Natural killer cell (primary cell): ENCODE results near the gene BRD7. TPM values are rescaled to one million over a fixed set of nuclear protein-coding genes. Genes with fewer than 3 reads are reported as not detected.

Experiments
- ATAC-seq, 3 donors: fragments of 150-1000 bp in 2 of 3; fragments of 200-7000 bp in 1 of 3; cut with Tn5 transposase; 1 replicate in 1 of 3; 2 replicates in 2 of 3; pipeline ENCODE4 v1.10.0; 2021; ENCODE audit warnings: mild to moderate bottlenecking in 2 of 3, moderate library complexity in 2 of 3
- DNase-seq, 2 donors: peaks; one replicate each; pipeline versions ENCODE4 v3.0.0 to v3.0.0-alpha.2; 2013 to 2021; ENCODE audit warnings: mixed read lengths in 1 of 2
- H3K27ac ChIP-seq: one replicate; pipeline ENCODE4 v1.5.1; 2013; ENCODE audit warnings: mild to moderate bottlenecking, low read length
- H3K27me3 ChIP-seq: one replicate; pipeline ENCODE4 v1.6.1; 2013; ENCODE audit warnings: low read length; ENCODE audit not compliant: control insufficient read depth, insufficient read depth
- H3K36me3 ChIP-seq: one replicate; pipeline ENCODE4 v1.6.1; 2013; ENCODE audit warnings: low read length; ENCODE audit not compliant: control insufficient read depth, insufficient read depth
- H3K4me1 ChIP-seq: one replicate; pipeline ENCODE4 v1.6.1; 2013; ENCODE audit warnings: low read length; ENCODE audit not compliant: control insufficient read depth, insufficient read depth
- H3K4me3 ChIP-seq: one replicate; pipeline ENCODE4 v1.5.1; 2013; ENCODE audit warnings: low read length
- H3K9me3 ChIP-seq: one replicate; pipeline ENCODE4 v1.6.1; 2013; ENCODE audit warnings: low read length; ENCODE audit not compliant: control insufficient read depth, insufficient read depth
- H3K27ac Mint-ChIP-seq, 2 donors: one replicate each; pipeline ENCODE4 v1.8.0; 2022; ENCODE audit warnings: mild to moderate bottlenecking in 2 of 2, mixed read lengths in 2 of 2, moderate library complexity in 1 of 2
- H3K27me3 Mint-ChIP-seq, 2 donors: one replicate each; pipeline ENCODE4 v1.8.0; 2022; ENCODE audit warnings: low read depth in 2 of 2, mixed read lengths in 2 of 2
- H3K36me3 Mint-ChIP-seq: one replicate; pipeline ENCODE4 v1.8.0; 2022; ENCODE audit warnings: mixed read lengths
- H3K4me1 Mint-ChIP-seq, 2 donors: one replicate each; pipeline ENCODE4 v1.8.0; 2022; ENCODE audit warnings: mixed read lengths in 2 of 2
- H3K4me3 Mint-ChIP-seq: one replicate; pipeline ENCODE4 v1.8.0; 2022; ENCODE audit warnings: mild to moderate bottlenecking, moderate library complexity, mixed read lengths
- H3K9me3 Mint-ChIP-seq, 2 donors: one replicate each; pipeline ENCODE4 v1.8.0; 2022; ENCODE audit warnings: mixed read lengths in 2 of 2
- WGBS: methylation state at CpG from one replicate; pipeline ENCODE4 v1.1.7; 2013; ENCODE audit warnings: missing lambda C conversion rate; ENCODE audit not compliant: insufficient coverage; 5-methylcytosine and 5-hydroxymethylcytosine counted together
- intact Hi-C: fragments of 100-400 bp; cut with micrococcal nuclease; formaldehyde crosslinking; loops from one replicate; pipeline ENCODE4 v1.14.2; 2022
- total RNA-seq, 4 donors: library from RNA; stranded (reverse); fragments of 120-200 nt in 1 of 4; gene quantifications; one replicate each; pipeline versions ENCODE4 v1.2.3 to v1.2.4, GENCODE V29; 2013 to 2022
- TF ChIP-seq, protein P1 (sequence below): fragments of 200-600 bp; IDR thresholded peaks from one replicate; pipeline ENCODE4 v1.8.0; 2022; ENCODE audit warnings: antibody characterized with exemption

Gene BRD7
- total RNA-seq, 3 donors from 2014 or later (not counting 1 experiment from before 2014, with no cell fraction given) = 89.2 to 118 (median 94.9) TPM

DNA sequence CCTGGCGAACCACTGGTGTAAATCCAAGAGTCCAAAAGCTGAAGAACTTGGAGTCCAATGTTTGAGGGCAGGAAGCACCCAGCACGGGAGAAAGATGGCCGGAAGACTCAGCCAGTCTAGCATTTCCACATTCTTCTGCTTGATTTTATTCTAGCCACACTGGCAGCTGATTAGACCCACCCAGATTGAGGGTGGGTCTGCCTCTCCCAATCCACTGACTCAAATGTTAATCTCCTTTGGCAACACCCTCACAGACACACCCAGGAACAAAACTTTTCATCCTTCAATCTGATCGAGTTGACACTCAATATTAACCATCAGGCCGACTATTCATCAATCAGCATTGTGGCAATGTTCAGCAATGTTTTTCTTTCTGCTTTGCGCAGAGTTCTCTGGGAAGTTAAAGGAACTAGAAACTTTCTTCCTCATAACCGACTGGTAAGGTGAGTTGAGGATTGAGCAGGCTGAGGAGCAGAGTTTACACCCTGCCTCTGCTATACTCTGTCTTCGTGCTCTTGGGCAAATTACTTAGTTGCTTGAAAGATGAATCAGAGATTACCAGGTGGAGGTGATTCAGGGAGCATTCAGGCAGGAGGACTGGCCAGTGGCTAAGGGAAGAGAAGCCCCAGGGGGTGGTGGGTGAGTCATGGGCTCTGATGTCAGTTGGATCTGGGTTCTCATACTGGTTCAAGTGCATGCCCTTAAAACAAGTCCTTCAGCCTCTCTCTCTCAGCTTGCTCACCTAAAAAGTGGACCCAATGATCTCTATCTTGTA lies 28.2 kb upstream of the BRD7 start:
- H3K4me3 Mint-ChIP-seq = no peak overlapping the region
- intact Hi-C loops = no loop called here
- H3K9me3 Mint-ChIP-seq = no peaks in the 10 kb centered on the region
- Histone ChIP-seq H3K9me3 (no peaks in the 10 kb centered on the region), H3K27me3 (no peaks in the 10 kb centered on the region), H3K4me3 (no peak overlapping the region), H3K27ac (no peak overlapping the region), H3K4me1 (no peaks in the 10 kb centered on the region), H3K36me3 (no peaks in the 10 kb centered on the region)
- 87% methylated on average over 8 of the region's 8 CpGs for WGBS
- TF ChIP-seq, protein P1, sequence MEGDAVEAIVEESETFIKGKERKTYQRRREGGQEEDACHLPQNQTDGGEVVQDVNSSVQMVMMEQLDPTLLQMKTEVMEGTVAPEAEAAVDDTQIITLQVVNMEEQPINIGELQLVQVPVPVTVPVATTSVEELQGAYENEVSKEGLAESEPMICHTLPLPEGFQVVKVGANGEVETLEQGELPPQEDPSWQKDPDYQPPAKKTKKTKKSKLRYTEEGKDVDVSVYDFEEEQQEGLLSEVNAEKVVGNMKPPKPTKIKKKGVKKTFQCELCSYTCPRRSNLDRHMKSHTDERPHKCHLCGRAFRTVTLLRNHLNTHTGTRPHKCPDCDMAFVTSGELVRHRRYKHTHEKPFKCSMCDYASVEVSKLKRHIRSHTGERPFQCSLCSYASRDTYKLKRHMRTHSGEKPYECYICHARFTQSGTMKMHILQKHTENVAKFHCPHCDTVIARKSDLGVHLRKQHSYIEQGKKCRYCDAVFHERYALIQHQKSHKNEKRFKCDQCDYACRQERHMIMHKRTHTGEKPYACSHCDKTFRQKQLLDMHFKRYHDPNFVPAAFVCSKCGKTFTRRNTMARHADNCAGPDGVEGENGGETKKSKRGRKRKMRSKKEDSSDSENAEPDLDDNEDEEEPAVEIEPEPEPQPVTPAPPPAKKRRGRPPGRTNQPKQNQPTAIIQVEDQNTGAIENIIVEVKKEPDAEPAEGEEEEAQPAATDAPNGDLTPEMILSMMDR = no peak
- H3K4me1 Mint-ChIP-seq = peaks cover 5 to 7% of the 10 kb centered on the region in 2 donors
- H3K27me3 Mint-ChIP-seq = peaks cover 0 to 10% of the 10 kb centered on the region in 2 donors
- ATAC-seq (no peak), DNase-seq (no peak)
- H3K27ac Mint-ChIP-seq = no peak overlapping the region
- H3K36me3 Mint-ChIP-seq = no peaks in the 10 kb centered on the region

- peak in 1 of 3 donors; percentile 33 for ATAC-seq
- peaks cover 0 to 8% of the 10 kb centered on the region in 2 donors for H3K27me3 Mint-ChIP-seq
- peaks cover 5 to 7% of the 10 kb centered on the region in 2 donors for H3K4me1 Mint-ChIP-seq
- 77% methylated on average over 10 of the region's 10 CpGs for WGBS
- no peaks in the 10 kb centered on the region for H3K36me3 Mint-ChIP-seq
- H3K27ac ChIP-seq = no peak overlapping the region
- no peaks in the 10 kb centered on the region for H3K9me3 Mint-ChIP-seq
- no peaks in the 10 kb centered on the region for H3K9me3 ChIP-seq
- H3K4me3 Mint-ChIP-seq = no peak overlapping the region
- H3K4me1 ChIP-seq = no peaks in the 10 kb centered on the region
- TF ChIP-seq, protein P1 = no peak
- DNase-seq = peak in 1 of 2 donors; percentile 41
- peak overlapping the region in 1 of 2 donors; percentile 49 for H3K27ac Mint-ChIP-seq
- no peaks in the 10 kb centered on the region for H3K36me3 ChIP-seq
- H3K27me3 ChIP-seq = no peaks in the 10 kb centered on the region
- H3K4me3 ChIP-seq = no peak overlapping the region
- intact Hi-C loops = no loop called here
Observed at GRCh38 chr16:50395763-50396710, 27.2 kb upstream of the BRD7 start.

DNA sequence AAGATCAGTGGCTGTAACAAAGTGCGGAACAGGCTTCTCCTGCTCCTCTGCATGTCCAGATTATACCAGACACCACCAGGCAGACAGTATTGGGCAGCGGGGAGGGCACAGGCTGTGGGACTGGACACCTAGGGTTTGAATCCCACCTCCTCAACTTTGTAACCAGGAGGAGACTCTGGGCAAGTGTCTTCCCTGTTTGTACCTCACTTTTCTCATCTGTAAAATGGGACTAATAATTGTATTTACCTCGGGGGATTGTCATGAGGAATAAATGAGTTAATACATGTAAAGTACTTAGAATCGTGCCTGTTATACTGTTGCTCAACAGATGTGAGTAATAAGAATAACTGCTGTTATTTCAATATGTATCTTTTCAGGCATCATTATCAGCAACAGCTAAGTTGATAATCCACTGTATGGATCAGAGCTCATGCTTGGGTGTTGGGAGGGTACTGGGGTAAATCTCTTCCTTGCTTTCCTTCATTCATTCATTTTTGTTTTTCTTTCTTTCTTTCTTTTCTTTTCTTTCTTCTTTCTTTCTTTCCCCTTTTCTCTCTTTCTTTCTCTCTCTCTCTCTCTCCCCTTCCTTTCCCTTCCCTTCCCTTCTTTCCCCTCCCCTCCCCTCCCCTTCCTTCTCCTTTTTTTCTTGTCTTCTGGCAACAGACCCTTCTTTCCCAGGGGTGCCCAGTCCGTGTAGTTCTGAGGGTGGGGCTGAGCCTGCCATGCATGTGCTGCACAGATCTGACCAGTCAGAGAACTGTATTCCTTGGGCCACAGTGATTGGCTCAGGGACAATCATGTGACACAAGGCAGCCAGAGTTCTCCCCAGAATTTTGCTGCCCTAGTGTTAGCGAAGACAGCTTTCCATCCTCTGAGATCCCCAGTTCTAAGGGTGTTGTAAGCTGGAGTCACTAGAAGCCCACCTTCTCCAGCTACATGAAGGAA lies 25.3 kb upstream of the BRD7 start:
- Mint-ChIP-seq H3K27ac (no peak overlapping the region), H3K9me3 (no peaks in the 10 kb centered on the region), H3K36me3 (no peaks in the 10 kb centered on the region), H3K4me1 (peaks cover 5 to 7% of the 10 kb centered on the region in 2 donors), H3K4me3 (no peak overlapping the region), H3K27me3 (peaks cover 0 to 8% of the 10 kb centered on the region in 2 donors)
- Histone ChIP-seq H3K27ac (no peak overlapping the region), H3K36me3 (no peaks in the 10 kb centered on the region), H3K4me1 (no peaks in the 10 kb centered on the region), H3K27me3 (no peaks in the 10 kb centered on the region), H3K9me3 (no peaks in the 10 kb centered on the region), H3K4me3 (no peak overlapping the region)
- intact Hi-C loops = no loop called here
- TF ChIP-seq, protein P1 = no peak
- DNase-seq (no peak), ATAC-seq (no peak)
- WGBS = 83% methylated on average over 6 of the region's 6 CpGs
